Osteocyte (in vitro differentiated cells): ENCODE measurements around the gene C3orf20. TPM values are rescaled to one million over a fixed set of nuclear protein-coding genes. Genes with fewer than 3 reads are reported as not detected.

Experiments used
- DNase-seq: peaks from one replicate; pipeline ENCODE4 v3.0.0; 2021; ENCODE audit warnings: mixed read lengths; ENCODE audit not compliant: unreplicated experiment; ENCODE audit errors: extremely low spot score
- H3K27ac Mint-ChIP-seq: one replicate; pipeline ENCODE4 v1.8.0; 2021; ENCODE audit warnings: mild to moderate bottlenecking, mixed read lengths; ENCODE audit not compliant: unreplicated experiment
- H3K27me3 Mint-ChIP-seq: one replicate; pipeline ENCODE4 v1.8.0; 2021; ENCODE audit warnings: mixed read lengths; ENCODE audit not compliant: unreplicated experiment
- H3K36me3 Mint-ChIP-seq: one replicate; pipeline ENCODE4 v1.8.0; 2021; ENCODE audit warnings: mixed read lengths; ENCODE audit not compliant: unreplicated experiment
- H3K4me1 Mint-ChIP-seq: one replicate; pipeline ENCODE4 v1.8.0; 2021; ENCODE audit warnings: mixed read lengths; ENCODE audit not compliant: unreplicated experiment
- H3K4me3 Mint-ChIP-seq: one replicate; pipeline ENCODE4 v1.8.0; 2021; ENCODE audit warnings: mild to moderate bottlenecking, moderate library complexity, mixed read lengths; ENCODE audit not compliant: unreplicated experiment
- H3K9me3 Mint-ChIP-seq: one replicate; pipeline ENCODE4 v1.8.0; 2021; ENCODE audit warnings: mixed read lengths; ENCODE audit not compliant: unreplicated experiment
- total RNA-seq: library from RNA; stranded (reverse); gene quantifications from 2 replicates; pipeline ENCODE4 v1.2.1, GENCODE V29; 2021
- TF ChIP-seq, protein P1 (sequence below): fragments of 200-600 bp; sonication (generic); IDR thresholded peaks from 2 replicates; pipeline ENCODE4 v1.5.0; 2021; ENCODE audit warnings: antibody characterized with exemption, mild to moderate bottlenecking, moderate library complexity

Gene C3orf20
- total RNA-seq, 1 donor from 2014 or later = not detected

DNA sequence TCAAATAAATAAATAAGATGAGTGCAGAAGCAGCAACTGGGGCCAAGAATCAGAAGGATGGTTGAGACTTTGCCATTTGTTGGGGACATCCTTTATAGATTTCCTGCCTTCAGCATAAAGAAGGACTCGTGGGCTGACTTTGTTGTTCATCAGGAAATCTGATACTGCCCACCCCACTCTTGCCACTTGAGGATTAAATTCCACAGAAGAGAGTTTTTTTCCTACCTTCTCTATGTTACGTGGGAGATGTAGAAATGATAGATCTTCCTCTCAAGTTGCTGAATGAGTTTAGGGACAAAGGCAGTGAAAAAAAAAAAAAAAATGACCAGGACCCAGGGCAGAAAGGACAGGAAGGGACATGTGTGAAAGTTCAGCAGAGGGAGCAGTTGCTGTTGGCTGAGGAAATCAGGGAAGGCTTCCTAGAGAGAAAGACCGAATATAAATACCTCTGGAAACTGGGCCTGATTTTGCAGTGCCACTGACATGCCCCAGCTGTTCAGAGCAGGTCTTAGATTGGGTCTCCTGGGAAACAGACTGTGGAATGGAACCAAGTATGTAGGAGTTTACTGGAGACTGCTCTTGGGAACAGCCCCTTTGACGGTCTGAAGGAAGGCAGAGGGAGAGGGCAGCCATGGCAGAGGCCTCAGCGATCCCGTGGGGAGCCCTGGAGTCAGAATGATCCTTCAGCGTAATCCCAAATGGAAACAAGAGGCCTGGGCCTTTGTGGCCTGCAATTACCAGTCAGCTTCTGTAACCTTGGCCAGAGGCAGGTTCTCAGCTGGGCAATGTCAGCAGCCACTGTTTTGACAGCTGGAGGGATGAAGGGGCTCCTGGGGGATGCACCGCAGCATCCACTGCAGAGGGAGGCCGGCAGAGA, 50.9 kb downstream of the C3orf20 start:
- Mint-ChIP-seq H3K4me3 (no peak overlapping the region), H3K9me3 (no peaks in the 10 kb centered on the region), H3K36me3 (no peaks in the 10 kb centered on the region), H3K27ac (no peak overlapping the region), H3K4me1 (peaks cover 3% of the 10 kb centered on the region), H3K27me3 (peaks cover 2% of the 10 kb centered on the region)
- DNase-seq = no peak
- TF ChIP-seq, protein P1, sequence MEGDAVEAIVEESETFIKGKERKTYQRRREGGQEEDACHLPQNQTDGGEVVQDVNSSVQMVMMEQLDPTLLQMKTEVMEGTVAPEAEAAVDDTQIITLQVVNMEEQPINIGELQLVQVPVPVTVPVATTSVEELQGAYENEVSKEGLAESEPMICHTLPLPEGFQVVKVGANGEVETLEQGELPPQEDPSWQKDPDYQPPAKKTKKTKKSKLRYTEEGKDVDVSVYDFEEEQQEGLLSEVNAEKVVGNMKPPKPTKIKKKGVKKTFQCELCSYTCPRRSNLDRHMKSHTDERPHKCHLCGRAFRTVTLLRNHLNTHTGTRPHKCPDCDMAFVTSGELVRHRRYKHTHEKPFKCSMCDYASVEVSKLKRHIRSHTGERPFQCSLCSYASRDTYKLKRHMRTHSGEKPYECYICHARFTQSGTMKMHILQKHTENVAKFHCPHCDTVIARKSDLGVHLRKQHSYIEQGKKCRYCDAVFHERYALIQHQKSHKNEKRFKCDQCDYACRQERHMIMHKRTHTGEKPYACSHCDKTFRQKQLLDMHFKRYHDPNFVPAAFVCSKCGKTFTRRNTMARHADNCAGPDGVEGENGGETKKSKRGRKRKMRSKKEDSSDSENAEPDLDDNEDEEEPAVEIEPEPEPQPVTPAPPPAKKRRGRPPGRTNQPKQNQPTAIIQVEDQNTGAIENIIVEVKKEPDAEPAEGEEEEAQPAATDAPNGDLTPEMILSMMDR = no peak

DNA sequence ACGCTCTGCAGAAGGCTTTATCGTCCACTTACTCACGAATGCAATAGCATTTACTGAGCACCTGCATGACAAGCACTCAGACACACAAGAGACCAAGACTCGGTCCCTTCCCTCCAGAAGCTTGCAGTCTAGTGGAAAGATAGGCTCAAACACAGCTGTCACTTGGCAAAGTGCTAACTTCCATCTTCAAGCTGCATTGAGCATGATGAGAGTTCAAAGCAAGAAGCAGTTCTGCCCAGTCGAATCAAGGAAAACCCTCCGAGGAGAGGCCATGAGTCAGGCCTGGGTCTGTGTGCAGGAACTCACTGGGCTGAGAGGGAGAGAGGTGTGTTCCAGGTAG, 51.5 kb downstream of the C3orf20 start:
- H3K4me3 Mint-ChIP-seq = no peak overlapping the region
- H3K9me3 Mint-ChIP-seq = no peaks in the 10 kb centered on the region
- peaks cover 3% of the 10 kb centered on the region for H3K4me1 Mint-ChIP-seq

DNA sequence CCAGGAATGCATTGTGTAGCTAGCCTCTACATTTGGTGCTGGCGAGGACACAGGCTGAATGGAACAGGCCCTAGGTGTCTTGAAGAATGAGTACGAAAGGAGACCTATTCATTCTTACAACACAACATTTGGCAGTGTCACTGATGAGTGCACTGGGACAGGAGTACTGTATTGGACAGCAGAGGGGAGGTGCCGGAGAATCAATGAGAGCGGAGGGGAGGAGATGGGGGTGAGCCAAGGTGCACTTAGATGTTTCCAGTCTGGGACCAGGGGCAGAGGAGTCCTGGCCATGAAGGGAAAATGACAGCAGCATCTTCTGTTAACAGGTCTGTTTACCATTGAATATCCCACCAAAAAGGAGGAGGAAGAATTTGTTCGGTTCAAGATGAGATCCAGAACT, 53.2 kb downstream of the C3orf20 start:
- Mint-ChIP-seq H3K36me3 (no peaks in the 10 kb centered on the region), H3K4me3 (no peak overlapping the region), H3K27ac (no peak overlapping the region), H3K4me1 (peaks cover 3% of the 10 kb centered on the region), H3K27me3 (peaks cover 8% of the 10 kb centered on the region), H3K9me3 (no peaks in the 10 kb centered on the region)
- DNase-seq = no peak
- TF ChIP-seq, protein P1 = no peak

More for the DNA sequence above, 51.5 kb downstream of the C3orf20 start:
- no peak for DNase-seq
- H3K36me3 Mint-ChIP-seq = no peaks in the 10 kb centered on the region
- no peak overlapping the region for H3K27ac Mint-ChIP-seq
- TF ChIP-seq, protein P1 = no peak
- peaks cover 2% of the 10 kb centered on the region for H3K27me3 Mint-ChIP-seq

DNA sequence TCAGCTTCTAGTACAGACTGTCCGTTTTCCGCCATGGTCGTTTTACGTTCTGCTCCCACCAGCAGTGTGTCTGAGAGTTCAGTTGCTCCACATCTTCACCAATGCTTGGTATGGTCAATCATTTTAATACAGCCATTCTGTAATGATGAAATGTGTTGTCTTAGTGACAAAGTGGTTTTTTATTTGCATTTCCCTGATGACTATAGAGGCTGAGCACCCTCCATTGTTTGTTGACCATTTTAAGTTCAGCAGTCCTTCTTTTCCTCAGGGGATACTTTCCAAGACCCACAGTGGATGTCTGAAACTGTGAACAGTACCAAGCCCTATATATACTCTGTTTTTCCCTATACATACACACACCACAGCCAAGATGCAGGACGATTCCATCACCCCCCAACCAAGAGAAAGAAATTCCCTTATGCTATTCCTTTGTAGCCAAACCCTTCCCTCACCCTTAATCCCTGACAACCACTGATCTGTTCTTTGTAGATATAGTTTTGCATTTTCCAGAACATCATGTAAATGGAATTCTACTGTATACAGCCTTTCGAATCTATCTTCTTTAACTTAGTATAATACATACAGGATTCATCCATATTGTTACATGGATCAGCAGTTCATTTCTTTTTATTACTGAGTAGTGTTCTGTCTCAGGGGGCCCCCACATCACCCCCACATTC, 55.9 kb downstream of the C3orf20 start:
- Mint-ChIP-seq H3K27me3 (peaks cover 11% of the 10 kb centered on the region), H3K27ac (no peak overlapping the region), H3K36me3 (no peaks in the 10 kb centered on the region), H3K9me3 (no peaks in the 10 kb centered on the region), H3K4me1 (no peaks in the 10 kb centered on the region), H3K4me3 (no peak overlapping the region)
- DNase-seq = no peak
- TF ChIP-seq, protein P1 = no peak

DNA sequence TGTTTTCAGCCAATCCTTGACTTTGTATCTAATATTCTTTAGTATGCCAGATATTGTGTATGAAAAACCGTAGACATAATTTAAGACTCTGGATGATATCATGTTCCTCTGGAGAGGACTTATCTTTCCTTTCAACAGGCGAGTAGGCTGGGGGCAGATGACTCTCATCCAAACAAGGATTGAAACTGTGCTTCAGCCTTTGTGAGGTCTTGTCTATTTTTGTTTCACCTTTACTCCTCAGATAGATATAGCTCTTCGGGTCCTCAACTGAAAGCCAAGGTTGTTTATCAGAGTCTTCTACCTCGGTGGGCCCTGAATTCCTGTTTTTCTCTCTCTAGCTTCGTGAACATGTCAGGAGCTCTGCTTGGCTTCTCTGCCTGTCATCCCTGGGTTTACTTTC, 66.0 kb downstream of the C3orf20 start:
- H3K4me3 Mint-ChIP-seq = no peak overlapping the region
- no peaks in the 10 kb centered on the region for H3K4me1 Mint-ChIP-seq
- H3K27ac Mint-ChIP-seq = no peak overlapping the region
- H3K36me3 Mint-ChIP-seq = no peaks in the 10 kb centered on the region
- no peak for DNase-seq
- TF ChIP-seq, protein P1 = no peak
- H3K9me3 Mint-ChIP-seq = peaks cover 19% of the 10 kb centered on the region
- H3K27me3 Mint-ChIP-seq = peaks cover 20% of the 10 kb centered on the region
